Measurements from ENCODE around the gene LMO1.

The LMO1 gene

DNA sequence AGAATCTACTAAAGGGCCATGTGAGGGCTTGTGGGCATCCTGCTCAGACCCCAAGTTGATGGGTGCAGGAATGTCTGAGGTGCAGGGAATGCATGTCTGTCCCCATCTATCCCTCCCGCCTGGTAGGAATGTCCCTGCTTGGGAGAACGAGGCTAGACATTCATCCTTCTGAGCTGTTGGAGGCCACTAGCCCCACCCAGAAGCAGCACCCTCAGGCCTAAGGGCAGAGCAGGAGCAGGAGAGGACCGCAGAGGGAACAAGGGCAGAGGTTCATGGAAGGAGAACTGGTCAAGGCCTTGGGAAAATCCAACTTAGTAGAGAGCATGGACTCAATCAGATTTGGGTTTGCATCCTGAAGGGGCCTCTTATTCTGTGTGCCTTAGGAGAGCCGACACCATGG lies 22.1 kb upstream of the LMO1 start:
- TF ChIP-seq REST (IDR thresholded peaks at IDR 0.05; ENCODE audit: low read depth) (no peak), TAF1 (IDR thresholded peaks at IDR 0.05; ENCODE audit: low read depth) (no peak), ZBTB7A (IDR thresholded peaks at IDR 0.05; ENCODE audit: low read depth) (no peak)

GRCh38 chr11:8285228-8285627 lies 21.6 kb upstream of the LMO1 start:
- TF ChIP-seq USF1 (IDR thresholded peaks at IDR 0.05) = no peak

GRCh38 chr11:8283465-8284230 lies 20.0 kb upstream of the LMO1 start:
- TF ChIP-seq USF1 (IDR thresholded peaks at IDR 0.05) (no peak), ZBTB7A (IDR thresholded peaks at IDR 0.05; ENCODE audit: low read depth) (no peak), EP300 (IDR thresholded peaks at IDR 0.05; ENCODE audit: borderline replicate concordance) (no peak), CEBPB (IDR thresholded peaks at IDR 0.05) (no peak)

GRCh38 chr11:8283100-8283464 lies 19.4 kb upstream of the LMO1 start:
- TF ChIP-seq FOXM1 (IDR thresholded peaks at IDR 0.05; ENCODE audit: borderline replicate concordance, low read depth) (no peak), REST (IDR thresholded peaks at IDR 0.05; ENCODE audit: low read depth) (no peak), NFIC (IDR thresholded peaks at IDR 0.05) (no peak), TAF1 (IDR thresholded peaks at IDR 0.05; ENCODE audit: low read depth) (no peak), EP300 (IDR thresholded peaks at IDR 0.05; ENCODE audit: borderline replicate concordance) (no peak), ZBTB7A (IDR thresholded peaks at IDR 0.05; ENCODE audit: low read depth) (no peak), YY1 (IDR thresholded peaks at IDR 0.05; ENCODE audit: low read depth) (no peak), TCF12 (IDR thresholded peaks at IDR 0.05; ENCODE audit: low read depth) (no peak), CEBPB (IDR thresholded peaks at IDR 0.05) (no peak), CREB1 (IDR thresholded peaks at IDR 0.05; ENCODE audit: low read depth) (no peak), USF1 (IDR thresholded peaks at IDR 0.05) (no peak), EGR1 (IDR thresholded peaks at IDR 0.05) (no peak), TEAD4 (IDR thresholded peaks at IDR 0.05) (no peak), RAD21 (IDR thresholded peaks at IDR 0.05; ENCODE audit: low read depth) (no peak)
- TF ChIP-seq, protein P1, sequence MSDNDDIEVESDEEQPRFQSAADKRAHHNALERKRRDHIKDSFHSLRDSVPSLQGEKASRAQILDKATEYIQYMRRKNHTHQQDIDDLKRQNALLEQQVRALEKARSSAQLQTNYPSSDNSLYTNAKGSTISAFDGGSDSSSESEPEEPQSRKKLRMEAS (IDR thresholded peaks at IDR 0.05) = no peak

- TF ChIP-seq CREB1 (IDR thresholded peaks at IDR 0.05; ENCODE audit: low read depth) (no peak), FOXM1 (IDR thresholded peaks at IDR 0.05; ENCODE audit: borderline replicate concordance, low read depth) (no peak), RAD21 (IDR thresholded peaks at IDR 0.05; ENCODE audit: low read depth) (no peak)
These were observed 19.0 kb upstream of the LMO1 start for GRCh38 chr11:8282631-8283030.

DNA sequence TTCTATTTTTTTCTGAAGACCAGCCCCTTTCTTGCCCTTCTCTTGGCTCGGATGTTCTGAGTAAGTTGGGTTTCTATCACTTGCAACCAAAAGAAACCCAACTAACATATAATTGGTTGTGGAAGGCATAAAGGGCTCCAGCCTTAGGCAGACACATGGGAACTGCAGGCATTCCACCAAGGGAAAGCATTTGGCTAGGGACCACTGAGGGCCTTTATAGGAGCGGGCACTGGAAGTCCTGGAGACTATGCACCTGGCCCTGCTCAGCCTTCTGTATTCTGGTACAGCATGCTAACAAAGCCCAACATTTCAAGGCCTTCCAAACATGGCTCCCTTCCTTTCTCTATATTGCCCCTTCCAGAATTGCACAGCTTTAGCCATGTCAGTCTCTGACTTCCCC lies 17.6 kb upstream of the LMO1 start:
- TF ChIP-seq, protein P1 (IDR thresholded peaks at IDR 0.05) = no peak
- no peak for TF ChIP-seq YY1 (IDR thresholded peaks at IDR 0.05; ENCODE audit: low read depth)
- TF ChIP-seq FOXM1 (IDR thresholded peaks at IDR 0.05; ENCODE audit: borderline replicate concordance, low read depth) = no peak
- no peak for TF ChIP-seq USF1 (IDR thresholded peaks at IDR 0.05)
- TF ChIP-seq EGR1 (IDR thresholded peaks at IDR 0.05) = no peak
- TF ChIP-seq EP300 (IDR thresholded peaks at IDR 0.05; ENCODE audit: borderline replicate concordance) = no peak
- no peak for TF ChIP-seq TAF1 (IDR thresholded peaks at IDR 0.05; ENCODE audit: low read depth)
- TF ChIP-seq RAD21 (IDR thresholded peaks at IDR 0.05; ENCODE audit: low read depth) = no peak
- TF ChIP-seq TCF12 (IDR thresholded peaks at IDR 0.05; ENCODE audit: low read depth) = no peak
- no peak for TF ChIP-seq TEAD4 (IDR thresholded peaks at IDR 0.05)
- no peak for TF ChIP-seq ZBTB7A (IDR thresholded peaks at IDR 0.05; ENCODE audit: low read depth)
- no peak for TF ChIP-seq CREB1 (IDR thresholded peaks at IDR 0.05; ENCODE audit: low read depth)
- no peak for TF ChIP-seq CEBPB (IDR thresholded peaks at IDR 0.05)
- TF ChIP-seq REST (IDR thresholded peaks at IDR 0.05; ENCODE audit: low read depth) = no peak
- no peak for TF ChIP-seq NFIC (IDR thresholded peaks at IDR 0.05)

Measured in Ishikawa (cell line).